Liver (tissue), 10 donors: ENCODE measurements around the gene NCMAP. TPM values are rescaled to one million over a fixed set of nuclear protein-coding genes. Genes with fewer than 3 reads are reported as not detected.

Experiments
- DNase-seq: peaks from one replicate; pipeline ENCODE4 v3.0.0-alpha.2; 2017; ENCODE audit warnings: low spot score
- H3K27ac ChIP-seq, 2 donors: one replicate each; pipeline ENCODE4 v1.7.0; 2013; ENCODE audit warnings: inconsistent platforms in 2 of 2, low read length in 2 of 2, control low read depth in 1 of 2, low read depth in 1 of 2, mild to moderate bottlenecking in 1 of 2
- H3K27me3 ChIP-seq, 4 donors: one replicate each; pipeline versions ENCODE4 v1.6.1 to v1.7.0; 2013; ENCODE audit warnings: low read length in 3 of 4, inconsistent platforms in 1 of 4, mild to moderate bottlenecking in 1 of 4, moderate library complexity in 1 of 4; ENCODE audit not compliant: control insufficient read depth in 4 of 4, insufficient read depth in 4 of 4
- H3K36me3 ChIP-seq, 4 donors: one replicate each; pipeline versions ENCODE4 v1.6.1 to v1.7.0; 2013; ENCODE audit warnings: low read length in 3 of 4, mild to moderate bottlenecking in 3 of 4, low read depth in 1 of 4, moderate library complexity in 1 of 4; ENCODE audit not compliant: control insufficient read depth in 4 of 4, insufficient read depth in 3 of 4
- H3K4me1 ChIP-seq, 4 donors: one replicate each; pipeline versions ENCODE4 v1.6.1 to v1.7.0; 2013; ENCODE audit warnings: low read length in 3 of 4, mild to moderate bottlenecking in 3 of 4, moderate library complexity in 1 of 4; ENCODE audit not compliant: control insufficient read depth in 4 of 4, insufficient read depth in 4 of 4
- H3K4me3 ChIP-seq, 3 donors: one replicate each; pipeline versions ENCODE4 v1.6.1 to v1.7.0; 2013; ENCODE audit warnings: low read length in 3 of 3, control low read depth in 1 of 3, low read depth in 1 of 3, mild to moderate bottlenecking in 1 of 3
- H3K9ac ChIP-seq, 2 donors: one replicate each; pipeline ENCODE4 v1.7.0; 2013; ENCODE audit warnings: low read length in 2 of 2, mild to moderate bottlenecking in 2 of 2, moderate library complexity in 2 of 2, control low read depth in 1 of 2, low read depth in 1 of 2
- H3K9me3 ChIP-seq, 4 donors: one replicate each; pipeline versions ENCODE4 v1.6.1 to v1.7.0; 2013; ENCODE audit warnings: low read length in 3 of 4; ENCODE audit not compliant: control insufficient read depth in 4 of 4
- ATF3 ChIP-seq: IDR thresholded peaks from 2 replicates; pipeline ENCODE4 v1.6.1; 2016; ENCODE audit warnings: antibody characterized with exemption
- EGR1 ChIP-seq, 2 donors: IDR thresholded peaks; 2 replicates each; pipeline ENCODE4 v1.6.1; 2016 to 2018; ENCODE audit warnings: antibody characterized with exemption in 2 of 2, low read depth in 2 of 2
- FOXA1 ChIP-seq: IDR thresholded peaks from 2 replicates; pipeline ENCODE4 v1.6.1; 2016; ENCODE audit warnings: antibody characterized with exemption
- FOXA2 ChIP-seq: IDR thresholded peaks from 2 replicates; pipeline ENCODE4 v1.6.1; 2016; ENCODE audit warnings: antibody characterized with exemption
- GABPA ChIP-seq, 2 donors: IDR thresholded peaks in 1 of 2; conservative IDR thresholded peaks in 1 of 2; 2 replicates each; pipeline ENCODE4 v1.6.1; 2016; ENCODE audit warnings: antibody characterized with exemption in 2 of 2, mild to moderate bottlenecking in 1 of 2, moderate library complexity in 1 of 2
- HNF4A ChIP-seq, 2 donors: conservative IDR thresholded peaks; 2 replicates each; pipeline ENCODE4 v1.6.1; 2016; ENCODE audit warnings: antibody characterized with exemption in 2 of 2, mild to moderate bottlenecking in 2 of 2
- HNF4G ChIP-seq: IDR thresholded peaks from 2 replicates; pipeline ENCODE4 v1.6.1; 2016; ENCODE audit warnings: antibody characterized with exemption
- JUND ChIP-seq, 2 donors: IDR thresholded peaks; 2 replicates each; pipeline ENCODE4 v1.6.1; 2016; ENCODE audit warnings: antibody characterized with exemption in 2 of 2
- MAX ChIP-seq: IDR thresholded peaks from 2 replicates; pipeline ENCODE4 v1.6.1; 2016; ENCODE audit warnings: antibody characterized with exemption
- NR2F2 ChIP-seq: IDR thresholded peaks from 2 replicates; pipeline ENCODE4 v1.6.1; 2016; ENCODE audit warnings: antibody characterized with exemption
- RAD21 ChIP-seq, 2 donors: IDR thresholded peaks; 2 replicates each; pipeline ENCODE4 v1.6.1; 2016; ENCODE audit warnings: antibody characterized with exemption in 2 of 2, mild to moderate bottlenecking in 2 of 2
- REST ChIP-seq: IDR thresholded peaks from 2 replicates; pipeline ENCODE4 v1.6.1; 2016; ENCODE audit warnings: antibody characterized with exemption, mild to moderate bottlenecking
- RXRA ChIP-seq, 2 donors: IDR thresholded peaks; 2 replicates each; pipeline ENCODE4 v1.6.1; 2017 to 2018; ENCODE audit warnings: antibody characterized with exemption in 2 of 2, mild to moderate bottlenecking in 1 of 2
- TAF1 ChIP-seq: conservative IDR thresholded peaks from 2 replicates; pipeline ENCODE4 v1.6.1; 2016; ENCODE audit warnings: antibody characterized with exemption, mild to moderate bottlenecking
- YY1 ChIP-seq: IDR thresholded peaks from 2 replicates; pipeline ENCODE4 v1.6.1; 2016; ENCODE audit warnings: antibody characterized with exemption, mild to moderate bottlenecking
- ZBTB33 ChIP-seq: IDR thresholded peaks from 2 replicates; pipeline ENCODE4 v1.6.1; 2016; ENCODE audit warnings: antibody characterized with exemption
- whole genome bisulfite sequencing: extraction: QIAGEN DNeasy Blood & Tissue Kit; methylation state at CpG from one replicate; pipeline ENCODE4 v1.1.7; 2013; 5-methylcytosine and 5-hydroxymethylcytosine counted together
- polyA plus RNA-seq, 2 donors: library from polyadenylated mRNA; stranded (reverse) in 1 of 2; unstranded in 1 of 2; fragments of 200-250 nt in 1 of 2; fragments of >200 nt in 1 of 2; fragmentation: Nextera tagmentation in 1 of 2; extraction: Ambion mirVana in 1 of 2; gene quantifications; one replicate each; pipeline versions ENCODE4 v1.2.1 to v1.2.3, GENCODE V29; 2013 to 2015
- small RNA-seq: library from RNA; depleted of rRNA; stranded (forward); fragments of <200 nt; gene quantifications from one replicate; pipeline ENCODE3, GENCODE V24; 2014
- total RNA-seq, 2 donors: library from RNA; depleted of rRNA; stranded (reverse); fragments of >200 nt; gene quantifications; one replicate each; pipeline ENCODE4 v1.2.3, GENCODE V29; 2014
- TF ChIP-seq, protein P1 (sequence below): fragments of 150-350 bp; IDR thresholded peaks from 2 replicates; pipeline ENCODE4 v1.5.1; 2017; ENCODE audit warnings: improper control_type of control experiment, low read depth, low read length; ENCODE audit not compliant: missing input control
- donor health status: healthy.
- donor health status: healthy.
- donor health status: healthy.
- donor health status: healthy.
- donor health status: healthy.

Gene NCMAP
- total and polyA plus RNA-seq, 4 donors: 0.31 to 4.8 (median 0.61) TPM

DNA sequence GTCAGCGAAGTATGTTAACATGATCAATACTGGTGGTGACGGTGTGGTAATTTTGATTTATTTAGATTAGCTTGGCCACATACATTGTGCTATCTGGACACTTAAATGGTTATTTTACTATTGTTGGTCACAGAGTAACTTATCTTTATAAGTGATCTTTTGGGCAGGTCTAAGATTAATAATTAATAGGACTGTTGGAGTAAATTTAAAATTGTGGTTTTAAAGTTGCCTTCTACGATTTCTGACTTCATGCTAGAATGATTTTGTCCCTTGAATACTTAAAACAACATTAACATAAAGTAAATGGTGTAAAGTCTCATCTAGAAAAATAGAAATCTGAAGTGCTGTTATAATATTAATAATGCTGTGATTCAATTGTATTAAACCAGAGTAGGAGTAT lies 101.9 kb downstream of the NCMAP start:
- no peak overlapping the region for H3K9ac ChIP-seq
- no peak for DNase-seq
- peaks cover 0 to 14% (median 4%) of the 10 kb centered on the region in 4 donors for H3K4me1 ChIP-seq
- 81% methylated on average over 3 of the region's 3 CpGs for WGBS
- TF ChIP-seq, protein P1, sequence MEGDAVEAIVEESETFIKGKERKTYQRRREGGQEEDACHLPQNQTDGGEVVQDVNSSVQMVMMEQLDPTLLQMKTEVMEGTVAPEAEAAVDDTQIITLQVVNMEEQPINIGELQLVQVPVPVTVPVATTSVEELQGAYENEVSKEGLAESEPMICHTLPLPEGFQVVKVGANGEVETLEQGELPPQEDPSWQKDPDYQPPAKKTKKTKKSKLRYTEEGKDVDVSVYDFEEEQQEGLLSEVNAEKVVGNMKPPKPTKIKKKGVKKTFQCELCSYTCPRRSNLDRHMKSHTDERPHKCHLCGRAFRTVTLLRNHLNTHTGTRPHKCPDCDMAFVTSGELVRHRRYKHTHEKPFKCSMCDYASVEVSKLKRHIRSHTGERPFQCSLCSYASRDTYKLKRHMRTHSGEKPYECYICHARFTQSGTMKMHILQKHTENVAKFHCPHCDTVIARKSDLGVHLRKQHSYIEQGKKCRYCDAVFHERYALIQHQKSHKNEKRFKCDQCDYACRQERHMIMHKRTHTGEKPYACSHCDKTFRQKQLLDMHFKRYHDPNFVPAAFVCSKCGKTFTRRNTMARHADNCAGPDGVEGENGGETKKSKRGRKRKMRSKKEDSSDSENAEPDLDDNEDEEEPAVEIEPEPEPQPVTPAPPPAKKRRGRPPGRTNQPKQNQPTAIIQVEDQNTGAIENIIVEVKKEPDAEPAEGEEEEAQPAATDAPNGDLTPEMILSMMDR: no peak
- TF ChIP-seq HNF4A (conservative IDR thresholded peaks at IDR 0.05) (no peak), MAX (no peak), TAF1 (no peak), GABPA (IDR thresholded peaks at IDR 0.05 in 1 of 2, conservative IDR thresholded peaks at IDR 0.05 in 1 of 2) (no peak), HNF4G (no peak), ZBTB33 (no peak), RAD21 (IDR thresholded peaks at IDR 0.05) (no peak), FOXA1 (no peak), NR2F2 (no peak), ATF3 (no peak), FOXA2 (no peak), YY1 (no peak), RXRA (IDR thresholded peaks at IDR 0.05) (no peak), JUND (IDR thresholded peaks at IDR 0.05) (no peak), REST (no peak), EGR1 (IDR thresholded peaks at IDR 0.05; ENCODE audit: low read depth in 2 of 2) (no peak)
- H3K9me3 ChIP-seq: no peaks in the 10 kb centered on the region
- H3K36me3 ChIP-seq: peaks cover 16 to 90% (median 82%) of the 10 kb centered on the region in 4 donors
- H3K4me3 ChIP-seq: no peak overlapping the region
- H3K27ac ChIP-seq: no peak overlapping the region
- no peaks in the 10 kb centered on the region for H3K27me3 ChIP-seq

Small RNAs within 50 kb of the gene (small RNA-seq; reads per million reads assigned to genes)
- not detected for gene RF00019

Other genes with a start within 250 kb of the NCMAP start
- gene GRHL3, start 236.7 kb upstream of the NCMAP start, total RNA-seq: under 1 TPM; 0.08 to 0.09 TPM
- under 1 TPM; 0.07 to 0.09 TPM for gene GRHL3, start 236.7 kb upstream of the NCMAP start, polyA plus RNA-seq
- gene STPG1, start 142.3 kb upstream of the NCMAP start, total RNA-seq: 1 to 10 TPM in 1 of 2 donors, under 1 TPM in 1; 0.92 to 2.9 TPM
- gene STPG1, start 142.3 kb upstream of the NCMAP start, polyA plus RNA-seq: 1 to 10 TPM in 1 of 2 donors, under 1 TPM in 1; 0.93 to 1.2 TPM
- 10 to 100 TPM in 1 of 2 donors, 1 to 10 TPM in 1; 7.5 to 12.0 TPM for gene NIPAL3, start 140.3 kb upstream of the NCMAP start, total RNA-seq
- gene NIPAL3, start 140.3 kb upstream of the NCMAP start, polyA plus RNA-seq: 1 to 10 TPM; 3.0 to 4.5 TPM
- 1 to 10 TPM; 1.2 to 3.1 TPM for gene RCAN3, start 53.3 kb upstream of the NCMAP start, total RNA-seq
- gene RCAN3, start 53.3 kb upstream of the NCMAP start, polyA plus RNA-seq: 1 to 10 TPM in 1 of 2 donors, under 1 TPM in 1; 0.97 to 1.3 TPM
- 10 to 100 TPM; 20.3 to 42.8 TPM for gene SRRM1, start 87.2 kb downstream of the NCMAP start, total RNA-seq
- 10 to 100 TPM; 18.4 to 66.0 TPM for gene SRRM1, start 87.2 kb downstream of the NCMAP start, polyA plus RNA-seq
- gene CLIC4, start 189.4 kb downstream of the NCMAP start, total RNA-seq: 10 to 100 TPM; 36.1 to 40.7 TPM
- gene CLIC4, start 189.4 kb downstream of the NCMAP start, polyA plus RNA-seq: 10 to 100 TPM; 15.0 to 20.6 TPM